ENCODE measurements around the gene OR4C13.
"Not testable (repeated sequence)": the region's sequence is repeated elsewhere in the genome, so short reads cannot be mapped to it uniquely, and the experiment has no call there.

The OR4C13 gene

DNA sequence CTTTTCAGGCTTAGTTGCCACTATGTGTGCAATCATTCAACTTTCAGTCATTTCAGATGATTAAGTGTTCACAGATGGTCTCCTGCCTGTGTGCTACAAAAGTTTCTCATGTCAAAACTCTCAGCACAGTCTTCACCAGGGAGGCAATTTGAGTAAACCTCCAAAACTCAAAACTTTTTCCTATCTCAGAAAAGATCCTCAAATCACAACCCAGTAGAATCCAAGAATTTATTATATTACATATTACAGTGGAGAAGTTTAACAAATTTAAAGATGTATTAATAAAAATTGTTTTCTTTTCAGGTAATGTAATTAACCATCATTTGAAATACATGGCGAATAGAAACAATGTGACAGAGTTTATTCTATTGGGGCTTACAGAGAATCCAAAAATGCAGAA is at the start of gene OR4C13:
TSS of gene OR4C13 (plus strand) at position 301 of the 400 bp plus-strand sequence. CDS start at position 333, 32 bp downstream.
- DNase-seq (ENCODE audit: low read depth in 2 of 2), result no peak

DNA sequence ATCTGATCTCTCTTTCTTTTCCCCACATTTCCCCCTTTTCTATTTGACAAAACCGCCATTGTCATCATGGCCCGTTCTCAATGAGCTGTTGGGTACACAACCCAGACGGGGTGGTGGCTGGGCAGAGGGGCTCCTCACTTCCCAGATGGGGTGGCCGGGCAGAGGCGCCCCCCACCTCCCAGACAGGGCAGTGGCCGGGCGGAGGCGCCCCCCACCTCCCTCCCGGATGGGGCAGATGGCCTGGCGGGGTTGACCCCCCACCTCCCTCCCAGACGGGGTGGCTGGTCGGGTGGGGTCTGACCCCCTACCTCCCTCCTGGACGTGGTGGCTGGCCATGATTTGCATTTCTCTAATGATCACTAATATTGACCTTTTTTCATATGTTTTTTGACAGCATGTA is 40.7 kb upstream of the OR4C13 start:
- DNase-seq (ENCODE audit: low read depth in 2 of 2), result not testable (repeated sequence)

GRCh38 chr11:49948701-49949100 is 3.5 kb upstream of the OR4C13 start:
- DNase-seq (ENCODE audit: low read depth in 2 of 2), result not testable (repeated sequence)

DNA sequence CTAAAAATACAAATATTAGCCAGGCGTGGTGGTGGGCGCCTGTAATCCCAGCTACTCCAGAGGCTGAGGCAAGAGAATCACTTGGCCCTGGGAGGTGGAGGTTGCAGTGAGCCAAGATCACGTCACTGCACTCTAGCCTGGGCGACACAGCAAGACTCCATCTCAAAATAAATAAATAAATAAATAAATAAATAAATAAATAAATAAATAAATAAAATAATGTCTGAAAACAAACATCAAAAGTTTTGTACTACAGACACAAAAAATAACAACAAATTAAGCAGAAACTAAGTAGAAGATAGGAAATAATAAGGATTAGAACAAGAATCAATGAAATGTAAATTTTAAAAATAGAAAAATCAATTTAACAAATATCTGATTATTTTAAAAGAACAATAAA is 21.2 kb downstream of the OR4C13 start:
- DNase-seq (ENCODE audit: low read depth in 2 of 2), result not testable (repeated sequence)

- DNase-seq (ENCODE audit: low read depth in 2 of 2), result not testable (repeated sequence)
Observed at GRCh38 chr11:49982435-49982834, 30.2 kb downstream of the OR4C13 start, which contains the start of gene OR4C12. TSS of gene OR4C12 (minus strand) at chr11:49982535. CDS start at chr11:49982501, 34 bp downstream.

- no peak for DNase-seq (ENCODE audit: low read depth in 2 of 2)
Observed at GRCh38 chr11:49995565-49995964, 43.4 kb downstream of the OR4C13 start.

Data from stimulated activated CD4-positive, alpha-beta T cell treated with anti-CD3 and anti-CD28 coated beads, Interleukin-1b, Interleukin-23, amount 100 ng/mL, for 1 hour (primary cell).